Activated CD8-positive, alpha-beta T cell treated with anti-CD3 and anti-CD28 coated beads for 36 hours (primary cell): ENCODE measurements around the gene GLDC. TPM values are rescaled to one million over a fixed set of nuclear protein-coding genes. Genes with fewer than 3 reads are reported as not detected.
A peak's percentile ranks its signal among the peaks of the same experiment; 100 is the strongest.

Experiments
- ATAC-seq: fragments of 200-7000 bp; cut with Tn5 transposase; one replicate; pipeline ENCODE4 v1.10.0; 2021; ENCODE audit warnings: mild to moderate bottlenecking, moderate library complexity
- CTCF ChIA-PET: fragments of 350-600 bp; sonication (Branson Sonifier 250); formaldehyde crosslinking; loops from one replicate; lab custom pipeline; 2021; ENCODE audit warnings: antibody characterized with exemption; lab: Charles Lee
- POLR2A ChIA-PET: fragments of 350-600 bp; sonication (Branson Sonifier 250); formaldehyde crosslinking; loops from one replicate; lab custom pipeline; 2021; ENCODE audit warnings: antibody characterized with exemption; lab: Charles Lee
- DNase-seq: peaks from one replicate; pipeline ENCODE4 v3.0.0-alpha.2; 2020
- H3K27ac Mint-ChIP-seq: one replicate; pipeline ENCODE4 v1.8.0; 2021; ENCODE audit warnings: mild to moderate bottlenecking, mixed read lengths
- H3K27me3 Mint-ChIP-seq: one replicate; pipeline ENCODE4 v1.8.0; 2021; ENCODE audit warnings: mixed read lengths
- H3K36me3 Mint-ChIP-seq: one replicate; pipeline ENCODE4 v1.8.0; 2021; ENCODE audit warnings: low read depth, mixed read lengths
- H3K4me1 Mint-ChIP-seq: one replicate; pipeline ENCODE4 v1.8.0; 2021; ENCODE audit warnings: low read depth, mixed read lengths
- H3K4me3 Mint-ChIP-seq: one replicate; pipeline ENCODE4 v1.8.0; 2021; ENCODE audit warnings: mild to moderate bottlenecking, moderate library complexity, mixed read lengths
- H3K9me3 Mint-ChIP-seq: one replicate; pipeline ENCODE4 v1.8.0; 2021; ENCODE audit warnings: mixed read lengths
- CTCF ChIP-seq: fragments of 200-600 bp; IDR thresholded peaks from one replicate; pipeline ENCODE4 v1.8.0; 2022; ENCODE audit warnings: antibody characterized with exemption, mild to moderate bottlenecking
- intact Hi-C: fragments of 100-400 bp; cut with micrococcal nuclease; formaldehyde crosslinking; loops from one replicate; pipeline ENCODE4 v1.10.0; 2022
- total RNA-seq, 2 experiments: library from RNA; stranded (reverse); gene quantifications; one replicate each; pipeline ENCODE4 v1.2.3, GENCODE V29; 2021

GLDC gene
- total RNA-seq, 2 experiments from 2014 or later, result 0.63 to 1.3 TPM

GRCh38 chr9:6600006-6600405, 45.5 kb downstream of the GLDC start:
- no peak overlapping the region for H3K4me3 Mint-ChIP-seq
- no peaks in the 10 kb centered on the region for H3K36me3 Mint-ChIP-seq
- CTCF ChIA-PET, result interaction anchor here (2.7 kb wide), 1 partner anchor 14 kb away, joined by 9 read pairs; no protein-coding TSS in a partner anchor
- H3K9me3 Mint-ChIP-seq, result no peaks in the 10 kb centered on the region
- H3K27me3 Mint-ChIP-seq, result no peaks in the 10 kb centered on the region
- H3K27ac Mint-ChIP-seq, result no peak overlapping the region
- ATAC-seq, result no peak
- POLR2A ChIA-PET, result no interaction called here
- DNase-seq, result no peak
- no peak for TF ChIP-seq CTCF
- intact Hi-C loops, result no loop called here
- H3K4me1 Mint-ChIP-seq, result peaks cover 5% of the 10 kb centered on the region

- intact Hi-C loops, result no loop called here
- H3K36me3 Mint-ChIP-seq, result no peaks in the 10 kb centered on the region
- no peaks in the 10 kb centered on the region for H3K27me3 Mint-ChIP-seq
- no peak for TF ChIP-seq CTCF
- no peaks in the 10 kb centered on the region for H3K9me3 Mint-ChIP-seq
- ATAC-seq, result peak; percentile 85
- H3K4me1 Mint-ChIP-seq, result peaks cover 5% of the 10 kb centered on the region
- CTCF ChIA-PET, result interaction anchor here (2.7 kb wide), 1 partner anchor 12 kb away, joined by 9 read pairs; no protein-coding TSS in a partner anchor
- H3K27ac Mint-ChIP-seq, result peak overlapping the region; percentile 57
- H3K4me3 Mint-ChIP-seq, result no peak overlapping the region
- POLR2A ChIA-PET, result interaction anchor here (0.6 kb wide), 1 partner anchor 110 kb away, joined by 3 read pairs; no protein-coding TSS in a partner anchor
- DNase-seq, result peak; percentile 39
Measured at GRCh38 chr9:6598249-6598725, 47.2 kb downstream of the GLDC start.

- Mint-ChIP-seq H3K36me3 (no peaks in the 10 kb centered on the region), H3K4me3 (no peak overlapping the region), H3K4me1 (no peaks in the 10 kb centered on the region), H3K27ac (no peak overlapping the region), H3K9me3 (no peaks in the 10 kb centered on the region), H3K27me3 (no peaks in the 10 kb centered on the region)
- DNase-seq, result no peak
- POLR2A ChIA-PET, result no interaction called here
- intact Hi-C loops, result no loop called here
- TF ChIP-seq CTCF, result no peak
- no peak for ATAC-seq
- CTCF ChIA-PET, result no interaction called here
Measured at GRCh38 chr9:6592791-6593190, 52.7 kb downstream of the GLDC start.

GRCh38 chr9:6592231-6592630, 53.3 kb downstream of the GLDC start:
- ATAC-seq, result no peak

More at GRCh38 chr9:6592231-6592630, 53.3 kb downstream of the GLDC start:
- H3K4me1 Mint-ChIP-seq, result no peaks in the 10 kb centered on the region
- CTCF ChIA-PET, result no interaction called here
- DNase-seq, result no peak
- H3K4me3 Mint-ChIP-seq, result no peak overlapping the region
- no peaks in the 10 kb centered on the region for H3K36me3 Mint-ChIP-seq
- POLR2A ChIA-PET, result no interaction called here
- intact Hi-C loops, result no loop called here
- no peak for TF ChIP-seq CTCF
- no peaks in the 10 kb centered on the region for H3K27me3 Mint-ChIP-seq
- H3K27ac Mint-ChIP-seq, result no peak overlapping the region
- no peaks in the 10 kb centered on the region for H3K9me3 Mint-ChIP-seq
